ENCODE measurements around the gene LMNA. TPM values are rescaled to one million over a fixed set of nuclear protein-coding genes. Genes with fewer than 3 reads are reported as not detected.

The LMNA gene
- total and polyA plus RNA-seq, 10 of the 15 experiments (the other 5 are each of a cell fraction or from before 2014, with no cell fraction given): 0.42 to 334 (median 81.1) TPM

DNA sequence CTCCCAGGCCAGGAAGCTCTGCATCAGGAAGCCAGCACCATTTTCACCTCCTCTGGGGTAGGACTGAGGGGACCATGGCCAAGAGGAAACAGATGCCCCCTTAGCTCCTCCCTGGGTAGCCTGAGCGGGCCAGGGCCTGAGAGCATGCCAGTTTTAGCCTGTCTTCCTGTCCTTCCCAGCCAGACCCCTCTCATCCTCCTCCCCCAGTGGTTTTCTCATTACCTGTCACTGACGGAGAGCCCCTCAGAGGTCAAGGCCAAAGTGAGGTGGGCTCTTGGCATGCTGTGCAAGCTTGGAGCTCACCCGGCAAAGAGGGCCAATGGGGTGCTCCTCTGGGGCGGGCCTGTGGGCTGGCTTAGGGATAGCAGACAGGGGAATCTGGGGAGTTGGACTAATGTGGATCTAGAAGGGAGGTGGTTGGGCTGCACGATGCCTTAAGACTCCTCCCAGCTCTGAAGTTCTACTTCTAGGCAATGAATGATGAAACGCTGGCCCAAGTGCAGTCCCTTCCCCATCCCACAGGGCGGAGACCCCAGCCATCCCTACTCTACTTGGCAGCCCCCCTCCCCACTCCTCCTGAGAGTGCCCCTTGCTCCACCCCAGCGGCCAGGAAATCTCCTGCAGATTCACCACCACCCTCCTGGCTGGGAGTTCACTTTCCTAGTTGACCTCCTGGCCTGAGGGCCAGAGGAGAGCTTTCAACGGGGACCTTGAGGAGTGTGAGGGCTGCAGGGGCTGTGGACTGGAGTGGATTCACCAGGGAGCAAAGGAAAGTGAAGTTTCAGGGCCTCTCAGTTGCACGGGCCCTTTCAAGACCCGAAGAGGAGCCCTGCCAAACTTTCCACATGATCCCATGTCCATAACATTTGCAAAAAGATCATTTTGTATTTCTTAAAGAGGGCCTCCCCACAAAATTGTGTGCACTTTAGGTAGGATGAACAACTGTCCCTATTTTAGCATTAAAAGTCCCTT, 9.4 kb upstream of the LMNA start:
- Histone ChIP-seq H3K4me2 (ENCODE audit: control insufficient read depth, insufficient read depth) (peak overlapping the region; percentile 85), H3K27ac (ENCODE audit: control insufficient read depth, insufficient read depth) (peak overlapping the region; percentile 54), H3K36me3 (ENCODE audit: control insufficient read depth in 2 of 2, insufficient read depth in 2 of 2, low read length in 1 of 2) (no peaks in the 10 kb centered on the region), H3K9ac (ENCODE audit: control insufficient read depth, insufficient read depth, low read length) (peak overlapping the region; percentile 66), H3K27me3 (replicated peaks in 1 of 2; ENCODE audit: control insufficient read depth in 2 of 2, insufficient read depth in 2 of 2, low read length in 1 of 2) (no peaks in the 10 kb centered on the region), H3K9me3 (replicated peaks; ENCODE audit: control insufficient read depth, insufficient read depth, low read length) (no peaks in the 10 kb centered on the region), H3K4me3 (peak overlapping the region; percentile 69), H4K20me1 (ENCODE audit: control insufficient read depth, insufficient read depth) (no peaks in the 10 kb centered on the region), H3K4me1 (ENCODE audit: control insufficient read depth, insufficient read depth, low read length) (peaks cover 30% of the 10 kb centered on the region), H2AFZ (ENCODE audit: control insufficient read depth, low read depth, low read length) (peak overlapping the region; percentile 26; the same call in 1 of the 2 replicates), H3K79me2 (ENCODE audit: control insufficient read depth, insufficient read depth, low read length) (no peaks in the 10 kb centered on the region)
- WGBS (ENCODE audit: insufficient coverage, insufficient replicate concordance, low lambda C conversion rate, missing lambda C conversion rate): 76% methylated on average over 11 of the region's 11 CpGs
- SMC1A ChIA-PET (ENCODE audit: uncharacterized antibody, unreplicated experiment): interaction anchor here (0.6 to 23.8 kb wide), 3 partner anchors 8 to 31 kb away, joined by 3 to 874 read pairs (median 3); partner anchors contain the start of gene LMNA
- no peak for DNase-seq (ENCODE audit: low read depth, low spot score)
- TF ChIP-seq EGR1 (IDR thresholded peaks at IDR 0.05; ENCODE audit: borderline replicate concordance in 1 of 2, low read depth in 2 of 2, low read length in 2 of 2) (peak in 1 of 2 experiments; percentile 5; a peak in 1 of 3 replicates), PAX5 (IDR thresholded peaks at IDR 0.05; ENCODE audit: borderline replicate concordance, low read depth, low read length) (no peak)
- no peak for ATAC-seq
- intact Hi-C loops (cut with micrococcal nuclease; ENCODE audit: unreplicated experiment): no loop called here
- in situ Hi-C loops (cut with MboI): no loop called here
- RAD21 ChIA-PET (ENCODE audit: unreplicated experiment): interaction anchor here (2.2 to 22.4 kb wide), 2 partner anchors 8 to 17 kb away, joined by 26 to 695 read pairs; partner anchors contain the start of gene LMNA
- no peak for FAIRE-seq
- POLR2A ChIA-PET: interaction anchor here (0.9 to 6.1 kb wide), 6 partner anchors 8 to 43 kb away, joined by 4 to 128 read pairs (median 8); partner anchors contain the start of gene LMNA
- no TSS peak for BruUV-seq (replicated peaks)
- CTCF ChIA-PET: interaction anchor here (0.6 to 21.5 kb wide), 7 partner anchors 9 to 621 kb away, joined by 3 to 1294 read pairs (median 3); partner anchors contain the start of gene LMNA

Data from GM12878 (cell line).